ENCODE results near the gene GRB10.

- no peak for TF ChIP-seq CTCF (IDR thresholded peaks at IDR 0.05; ENCODE audit: low read depth, low read length)
- TF ChIP-seq EZH2phosphoT487 (IDR thresholded peaks at IDR 0.05; ENCODE audit: low read depth): no peak
Measured at GRCh38 chr7:50543776-50544442, 238.8 kb downstream of the GRB10 start.
